HL-60/S4 (cell line): ENCODE data around the gene WNK2.

Experiments used
- in situ Hi-C: fragments of 300-500 bp; cut with MboI; formaldehyde crosslinking; loops from 2 replicates; pipeline ENCODE4 v1.14.3; 2022; ENCODE audit warnings: low sequenced_read_pairs

Gene WNK2

GRCh38 chr9:93212409-93212808 lies 28.5 kb downstream of the WNK2 start:
- in situ Hi-C loops = no loop called here

GRCh38 chr9:93216073-93216365 lies 32.1 kb downstream of the WNK2 start:
- in situ Hi-C loops = no loop called here

GRCh38 chr9:93217706-93218105 lies 33.8 kb downstream of the WNK2 start:
- in situ Hi-C loops = no loop called here

GRCh38 chr9:93218161-93218560 lies 34.2 kb downstream of the WNK2 start:
- in situ Hi-C loops = no loop called here

DNA sequence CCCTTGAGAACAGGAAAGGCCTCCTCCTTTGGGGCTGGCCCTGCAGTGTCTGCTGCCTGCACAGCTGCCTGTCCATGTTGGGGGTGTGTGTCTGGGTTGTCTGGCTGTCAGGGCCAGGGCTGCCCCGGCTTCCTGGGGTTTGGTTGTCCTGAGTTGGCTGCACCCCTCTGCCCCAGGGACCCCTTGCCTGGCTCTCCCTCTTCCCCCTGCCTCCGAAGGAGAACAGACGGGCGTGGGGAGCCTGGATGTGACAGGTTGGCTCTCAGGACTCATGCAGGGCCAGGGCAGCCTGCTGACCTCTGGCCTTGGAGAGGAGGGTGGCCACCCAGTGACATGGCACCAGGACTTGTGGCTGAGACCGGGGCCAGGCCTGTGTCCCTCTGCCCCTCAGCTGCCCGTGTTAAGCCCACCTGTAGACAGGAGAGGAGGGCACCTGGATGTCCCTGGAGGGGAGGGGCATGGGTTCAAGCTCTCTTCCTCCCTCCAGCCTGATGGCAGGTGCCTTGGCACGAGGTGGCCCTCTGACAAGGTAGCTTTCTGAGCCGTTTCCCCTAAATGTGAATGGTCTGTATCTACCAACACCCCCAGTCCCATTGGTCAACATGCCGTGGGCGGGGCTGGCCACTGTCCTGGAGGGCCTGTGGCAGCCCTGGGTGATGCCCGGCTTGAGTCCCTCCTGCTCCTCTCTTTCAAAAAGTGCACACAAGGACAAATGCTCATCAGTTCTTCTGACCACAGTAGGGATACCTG lies 34.9 kb downstream of the WNK2 start:
- in situ Hi-C loops = no loop called here

DNA sequence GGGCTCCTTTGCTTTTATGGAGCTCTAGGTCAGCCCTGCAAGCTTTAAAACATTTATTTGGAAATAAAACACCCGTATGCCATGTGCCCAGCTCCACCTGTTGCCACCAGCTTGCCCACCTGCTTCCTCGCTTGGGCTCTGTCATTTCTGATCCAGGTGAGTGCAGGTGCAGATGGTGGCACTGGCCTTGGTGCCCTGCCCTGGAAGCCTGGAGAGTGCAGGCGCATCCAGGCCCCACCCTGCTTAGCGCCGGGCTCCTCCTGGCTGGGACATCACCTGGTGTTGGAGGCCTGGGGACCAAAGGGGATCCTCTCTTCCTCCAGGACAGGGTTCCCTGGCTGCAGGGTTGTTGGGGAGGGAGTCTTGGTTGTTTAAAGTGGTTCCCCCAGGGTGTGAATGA lies 35.8 kb downstream of the WNK2 start:
- in situ Hi-C loops = no loop called here

GRCh38 chr9:93220627-93221026 lies 36.7 kb downstream of the WNK2 start:
- in situ Hi-C loops = no loop called here

DNA sequence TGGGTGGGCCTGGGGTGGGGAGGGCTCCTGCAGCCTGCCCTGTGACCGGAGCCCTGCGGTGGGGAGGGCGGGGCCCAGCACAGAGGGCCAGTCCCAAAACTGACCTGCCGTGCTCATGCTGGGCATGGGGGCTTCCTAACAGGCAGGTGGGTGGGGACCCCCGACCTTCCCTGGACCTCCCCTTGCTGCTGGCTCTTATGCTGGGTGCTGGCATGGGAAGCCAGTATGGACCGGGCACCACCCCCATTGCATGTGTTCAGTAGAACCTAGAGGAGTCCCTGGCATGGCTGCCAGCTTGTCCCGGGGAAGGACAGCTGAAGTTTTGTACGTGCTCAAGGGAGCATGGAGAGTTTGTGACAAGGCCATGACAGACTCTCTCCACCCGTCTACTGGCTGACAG lies 37.1 kb downstream of the WNK2 start:
- in situ Hi-C loops = no loop called here

DNA sequence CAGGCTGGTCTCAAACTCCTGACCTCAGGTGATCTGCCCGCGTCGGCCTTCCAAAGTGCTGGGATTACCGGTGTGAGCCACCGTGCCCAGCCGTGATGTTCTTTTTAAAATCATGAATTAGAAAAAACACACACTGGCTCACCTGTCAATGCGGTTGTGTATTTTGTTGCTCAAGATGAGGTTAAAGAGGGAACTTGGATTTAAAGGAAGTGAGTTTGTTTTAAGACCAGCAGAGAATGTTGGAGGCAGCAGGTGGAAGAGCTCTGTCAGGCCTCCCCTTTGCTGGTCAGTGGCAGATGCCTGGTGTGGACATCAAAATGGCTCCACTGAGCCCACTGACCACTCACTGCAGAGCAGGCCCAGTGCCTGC lies 38.9 kb downstream of the WNK2 start:
- in situ Hi-C loops = no loop called here

DNA sequence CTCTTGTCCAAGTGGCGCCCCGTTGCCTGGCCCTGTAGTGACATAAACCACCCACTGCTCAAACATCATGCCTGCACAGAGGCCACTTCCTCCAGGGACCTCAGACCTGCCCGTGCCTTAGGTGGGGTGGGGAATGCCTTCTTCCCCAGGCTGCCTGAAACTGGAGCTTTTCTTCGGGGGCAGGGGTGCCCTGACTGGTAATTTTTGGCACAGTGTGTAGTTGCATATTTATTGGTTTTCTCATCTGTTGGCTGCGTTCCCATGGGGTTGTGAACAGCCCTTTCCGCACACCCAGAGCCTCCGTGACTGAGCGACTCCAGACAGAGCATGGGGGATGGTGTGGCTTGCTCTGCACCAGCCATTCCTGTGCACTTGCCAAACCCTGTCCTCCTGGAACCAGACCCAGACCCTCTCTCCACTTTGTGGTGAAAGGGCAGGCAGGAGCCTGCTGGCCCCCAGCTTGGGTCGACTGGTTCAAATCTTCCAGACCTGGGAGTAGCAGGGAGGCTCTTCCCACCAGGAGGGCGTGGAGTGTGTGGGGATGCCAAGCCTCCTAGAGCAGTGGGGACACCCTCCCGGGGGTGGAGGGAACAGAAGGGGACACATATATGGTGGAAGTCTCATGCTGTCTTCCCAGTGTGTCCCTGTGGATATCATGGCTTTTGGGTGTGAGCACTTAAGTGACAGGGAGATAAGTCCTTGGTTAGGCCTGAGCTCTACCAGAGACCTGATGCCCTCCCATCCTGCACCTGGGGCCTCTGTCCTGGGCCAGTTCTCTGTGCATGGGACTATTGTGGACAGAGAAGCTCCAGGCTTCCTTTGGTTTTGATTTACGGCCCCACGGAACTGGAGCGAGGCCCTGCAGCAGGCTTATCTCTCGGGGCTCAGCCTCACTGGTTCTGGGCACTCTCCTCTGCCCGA lies 39.6 kb downstream of the WNK2 start:
- in situ Hi-C loops = no loop called here

- in situ Hi-C loops = no loop called here
Observed at GRCh38 chr9:93224591-93224990, 40.7 kb downstream of the WNK2 start.

DNA sequence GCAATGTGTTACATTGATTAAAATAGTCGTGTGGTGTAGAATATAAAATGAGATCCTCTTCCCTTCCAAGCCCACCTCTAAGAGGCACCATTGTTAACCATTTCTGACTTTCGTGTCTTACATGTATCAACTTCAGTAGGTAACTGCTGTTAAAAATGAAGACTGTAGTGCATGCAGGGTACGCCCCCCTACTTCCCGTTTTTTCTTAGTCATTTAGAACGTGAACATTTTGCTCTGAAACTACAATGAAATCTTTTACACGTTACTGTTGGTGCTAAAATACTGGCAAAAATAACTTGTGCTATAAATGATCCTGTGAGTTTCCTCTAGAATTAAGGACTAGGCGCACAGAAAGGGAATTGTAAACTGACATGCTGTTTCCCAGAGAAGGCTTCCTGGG lies 41.5 kb downstream of the WNK2 start:
- in situ Hi-C loops = no loop called here

GRCh38 chr9:93225892-93226291 lies 42.0 kb downstream of the WNK2 start:
- in situ Hi-C loops = no loop called here

DNA sequence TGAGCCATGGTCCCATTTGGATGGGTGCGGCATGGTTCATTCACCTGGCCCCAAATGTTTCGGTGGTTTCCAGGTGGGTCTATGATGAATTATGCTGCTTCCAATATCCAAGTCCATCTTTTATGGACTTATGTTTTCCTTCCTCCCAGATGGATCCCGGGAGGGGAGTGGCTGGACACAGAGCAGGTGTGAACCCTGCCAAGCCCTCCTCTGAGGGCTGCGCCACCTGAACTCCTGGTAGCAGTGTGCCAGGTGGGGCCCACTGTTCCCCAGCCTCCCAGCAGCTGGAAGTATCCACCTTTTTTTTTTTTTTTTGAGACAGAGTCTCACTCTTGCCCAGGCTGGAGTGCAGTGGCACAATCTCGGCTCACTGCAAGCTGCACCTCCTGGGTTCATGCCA lies 42.9 kb downstream of the WNK2 start:
- in situ Hi-C loops = no loop called here

DNA sequence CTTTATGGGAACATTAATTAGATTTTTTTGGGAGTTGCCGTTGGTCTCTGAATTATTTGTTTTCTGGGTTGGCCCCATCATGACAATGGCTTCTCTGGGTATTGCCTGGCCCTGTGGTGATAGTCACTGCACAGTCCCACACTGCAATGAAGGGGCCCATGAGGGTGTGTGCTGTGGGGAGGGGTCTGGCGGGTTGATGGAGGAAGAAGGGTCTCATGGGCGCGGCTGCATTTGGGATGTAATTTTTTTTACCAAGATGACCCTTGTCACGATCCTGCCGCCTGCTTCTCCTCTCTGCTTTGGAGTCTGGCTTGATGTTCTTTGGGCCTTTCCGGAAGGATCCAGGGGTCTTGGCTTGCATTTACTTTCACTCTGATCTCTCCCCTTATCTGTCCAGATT lies 44.1 kb downstream of the WNK2 start:
- in situ Hi-C loops = no loop called here

- in situ Hi-C loops = no loop called here
Observed at GRCh38 chr9:93228453-93228852, 44.5 kb downstream of the WNK2 start.

DNA sequence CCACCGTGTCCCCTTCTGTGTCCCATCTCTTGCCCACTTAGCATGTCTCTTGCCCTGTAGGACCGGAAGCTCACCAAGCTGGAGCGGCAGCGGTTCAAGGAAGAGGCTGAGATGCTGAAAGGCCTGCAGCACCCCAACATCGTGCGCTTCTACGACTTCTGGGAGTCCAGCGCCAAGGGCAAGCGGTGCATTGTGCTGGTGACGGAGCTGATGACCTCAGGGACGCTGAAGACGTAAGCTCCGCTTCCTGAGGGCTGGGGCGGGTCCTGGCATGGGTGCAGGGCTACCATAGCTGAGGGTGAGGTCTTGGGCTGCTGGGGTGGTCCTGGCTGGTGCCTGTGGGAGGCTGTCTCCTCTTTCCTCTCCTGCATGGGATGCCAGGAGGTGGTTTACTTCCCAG lies 45.7 kb downstream of the WNK2 start:
- in situ Hi-C loops = no loop called here

GRCh38 chr9:93230185-93230584 lies 46.2 kb downstream of the WNK2 start:
- in situ Hi-C loops = no loop called here

- in situ Hi-C loops = no loop called here
Observed at GRCh38 chr9:93230601-93231000, 46.7 kb downstream of the WNK2 start.

DNA sequence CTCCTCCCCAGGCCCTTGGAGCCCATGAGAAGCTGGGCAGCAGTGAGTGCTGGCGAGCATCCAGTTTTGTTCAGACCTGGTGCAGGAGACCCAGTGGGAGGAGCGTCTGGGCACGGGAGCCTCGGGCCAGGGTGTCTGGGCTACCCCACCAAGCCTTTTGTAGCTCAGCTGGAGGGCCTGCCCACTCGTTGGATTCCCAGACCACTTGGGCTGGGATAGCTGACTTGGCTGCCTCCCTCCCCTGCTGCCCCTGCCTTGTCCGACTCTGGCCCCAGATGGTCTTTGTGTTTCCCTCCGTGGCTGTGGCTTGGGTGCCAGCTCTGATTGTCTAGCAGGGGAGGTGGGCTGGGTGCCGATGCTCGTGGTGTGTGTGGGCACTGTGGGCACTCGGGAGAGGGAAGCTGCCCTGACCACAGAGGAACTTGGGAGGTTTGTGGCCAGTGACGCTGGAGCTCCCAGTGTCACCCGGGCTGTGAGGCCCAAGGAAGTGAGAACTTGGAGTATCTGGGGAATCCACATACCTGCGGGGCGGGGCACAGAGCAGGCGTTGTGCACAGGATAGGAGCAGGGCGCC lies 47.3 kb downstream of the WNK2 start:
- in situ Hi-C loops = no loop called here

GRCh38 chr9:93231716-93232115 lies 47.8 kb downstream of the WNK2 start:
- in situ Hi-C loops = no loop called here

GRCh38 chr9:93232388-93232960 lies 48.5 kb downstream of the WNK2 start:
- in situ Hi-C loops = no loop called here
